HuH-7 (cell line): ENCODE results near the gene TMEM80.
A peak's percentile ranks its signal among the peaks of the same experiment; 100 is the strongest.

Source experiments
- DNase-seq: peaks from one replicate; pipeline ENCODE4 v3.0.0; 2011; ENCODE audit warnings: low spot score

TMEM80 gene

DNA sequence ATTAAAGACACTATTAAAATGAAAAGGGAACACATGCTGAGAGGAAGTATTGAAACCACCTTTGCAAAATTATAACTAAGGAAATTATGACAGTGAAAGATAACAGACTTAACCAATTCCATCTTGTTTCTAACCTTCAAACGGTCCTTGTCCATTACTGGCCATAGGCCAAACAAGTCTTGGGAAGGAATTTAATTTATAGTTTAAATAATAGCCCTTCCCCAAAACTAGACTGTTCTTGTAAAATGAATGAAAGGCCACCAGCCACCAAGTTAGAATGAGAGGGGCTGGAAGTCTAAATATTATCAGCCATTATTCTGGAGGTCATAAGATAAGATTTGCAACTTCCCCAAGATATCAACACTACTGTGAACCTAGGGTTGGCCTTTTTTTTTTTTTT lies 49.8 kb downstream of the TMEM80 start:
- DNase-seq: no peak

DNA sequence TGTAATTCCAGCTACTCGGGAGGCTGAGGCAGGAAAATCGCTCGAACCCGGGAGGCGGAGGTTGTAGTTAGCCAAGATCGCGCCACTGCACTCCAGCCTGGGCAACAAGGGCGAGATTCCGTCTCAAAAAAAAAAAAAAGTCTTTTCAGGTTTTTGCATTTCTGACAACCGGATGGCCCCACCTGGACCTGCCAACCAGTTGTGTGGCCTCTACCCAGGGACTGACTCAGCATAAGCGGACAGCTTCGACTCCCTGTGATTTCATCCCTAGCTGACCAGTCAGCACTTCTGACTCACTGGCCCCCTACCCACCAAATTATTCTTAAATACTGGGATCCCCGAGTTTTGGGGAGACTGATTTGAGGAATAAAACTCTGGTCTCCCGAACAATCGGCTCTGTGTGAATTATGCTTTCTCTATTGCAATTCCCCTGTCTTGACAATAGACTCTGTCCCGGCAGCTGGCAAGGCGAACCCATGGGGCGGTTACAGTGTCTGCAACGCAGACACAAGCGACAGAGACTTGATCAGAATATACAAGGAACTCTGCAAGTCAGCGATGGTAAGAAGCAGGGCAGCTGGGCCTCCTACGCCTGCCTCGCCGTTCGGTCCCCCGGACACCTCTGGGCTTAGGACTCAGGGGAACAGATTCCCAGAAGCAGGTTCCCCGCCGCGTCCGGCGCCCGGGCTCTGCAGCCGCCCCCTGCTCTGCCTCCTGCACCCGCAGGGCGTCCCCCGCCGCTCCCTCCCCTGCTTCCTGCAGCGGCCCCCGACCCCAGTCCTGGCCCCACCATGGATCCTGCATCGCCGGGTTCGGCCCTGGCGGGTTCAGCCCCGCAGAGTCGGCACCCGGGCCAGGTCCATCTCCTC lies 50.9 kb downstream of the TMEM80 start:
- no peak for DNase-seq

DNA sequence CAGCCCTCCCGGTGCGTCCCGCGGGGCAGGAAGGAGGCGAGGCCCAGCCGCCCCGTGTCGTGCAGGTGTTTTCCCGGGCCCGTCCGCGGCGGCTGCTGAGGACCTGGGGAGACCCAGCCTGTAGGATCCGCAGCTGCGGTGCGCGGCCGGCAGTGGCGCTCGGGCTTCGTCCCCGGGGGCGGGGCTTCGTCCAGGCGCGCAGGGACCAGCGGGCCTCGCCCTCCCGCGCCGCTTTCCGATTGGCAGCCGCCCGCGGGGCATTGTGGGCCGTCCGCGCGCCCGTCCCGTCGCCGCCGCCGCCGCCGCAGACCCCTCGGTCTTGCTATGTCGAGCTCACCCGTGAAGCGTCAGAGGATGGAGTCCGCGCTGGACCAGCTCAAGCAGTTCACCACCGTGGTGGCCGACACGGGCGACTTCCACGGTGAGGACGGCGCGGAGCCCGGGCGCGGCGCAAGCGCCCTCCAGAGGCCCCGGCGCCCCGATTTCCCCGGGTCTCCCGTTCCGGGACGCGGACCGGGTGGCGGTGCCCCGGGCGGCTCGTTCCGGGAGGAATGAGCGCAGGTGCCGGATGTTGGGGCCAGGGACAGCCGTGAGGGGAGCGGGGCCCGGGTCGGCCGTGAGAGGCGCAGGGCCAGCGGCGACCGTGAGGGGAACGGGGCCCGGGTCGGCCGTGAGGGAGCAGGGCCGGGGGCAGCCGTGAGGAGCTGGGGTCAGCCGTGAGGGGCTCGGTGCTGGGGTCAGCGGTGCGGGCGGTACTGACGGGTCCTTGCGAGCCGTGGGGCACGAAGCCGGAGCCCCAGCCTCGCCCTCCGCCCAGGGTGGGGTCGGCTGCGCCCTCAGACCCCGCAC lies 51.8 kb downstream of the TMEM80 start, which contains the start of gene TALDO1:
Gene TALDO1 (plus strand): TSS at position 307 of the 849 bp plus-strand sequence. CDS start 18 bp downstream, at position 325.
- peak; percentile 94 for DNase-seq

DNA sequence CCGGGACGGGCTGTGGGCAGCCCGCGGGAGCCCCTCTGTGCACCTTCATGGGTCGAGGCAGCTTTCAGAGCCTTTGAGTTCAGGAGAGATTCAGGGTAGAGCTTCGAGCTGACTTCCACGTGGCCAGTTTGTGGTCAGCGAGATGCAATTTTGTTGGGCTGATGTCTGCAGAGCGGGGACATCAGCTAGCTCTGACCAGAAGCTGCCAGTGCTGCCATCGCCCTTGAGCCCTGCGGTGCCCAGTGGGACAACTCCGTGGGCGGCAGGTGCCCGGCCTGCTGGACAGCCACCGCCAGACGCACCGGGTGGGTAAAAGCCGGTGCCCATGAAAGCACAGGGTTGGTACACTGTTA lies 52.4 kb downstream of the TMEM80 start:
- DNase-seq: no peak

DNA sequence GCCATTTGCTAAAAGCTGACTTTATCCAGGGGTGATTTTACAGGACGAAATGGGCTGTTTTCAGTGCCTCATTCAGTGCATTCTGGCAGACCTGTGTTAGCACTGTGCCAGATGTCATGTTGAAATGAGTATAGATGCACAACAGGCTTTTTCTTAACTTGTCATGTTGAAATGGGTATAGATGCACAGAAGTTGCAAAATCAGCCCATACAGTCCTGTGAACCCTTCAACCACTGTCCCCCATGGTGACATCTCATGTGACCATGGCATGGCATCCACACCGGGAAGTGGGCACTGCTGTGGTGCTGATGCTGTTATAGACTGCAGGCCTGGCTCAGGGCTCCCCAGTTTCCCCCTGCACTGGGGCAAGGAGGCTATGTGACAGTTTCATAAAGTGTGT lies 54.1 kb downstream of the TMEM80 start:
- no peak for DNase-seq
